ENCODE results near the gene WNT7B.

The WNT7B gene

GRCh38 chr22:45968751-45969413 lies 8.1 kb downstream of the WNT7B start:
- DNase-seq (ENCODE audit: extremely low spot score), result no peak
- CTCF ChIA-PET, result interaction anchor here (1.1 to 1.4 kb wide), 2 partner anchors 325 to 402 kb away, joined by 3 read pairs; no protein-coding TSS in a partner anchor

GRCh38 chr22:45968003-45968650 lies 8.8 kb downstream of the WNT7B start:
- TF ChIP-seq CTCF (IDR thresholded peaks at IDR 0.05; ENCODE audit: control extremely low read depth, extremely low read depth, low read depth, missing control alignments), result no peak
- no peak for DNase-seq (ENCODE audit: extremely low spot score)
- CTCF ChIA-PET, result interaction anchor here (1.4 kb wide), 1 partner anchor 401 kb away, joined by 3 read pairs; no protein-coding TSS in a partner anchor
- POLR2A ChIA-PET, result no interaction called here

More at GRCh38 chr22:45968751-45969413, 8.1 kb downstream of the WNT7B start:
- POLR2A ChIA-PET, result no interaction called here
- TF ChIP-seq CTCF (IDR thresholded peaks at IDR 0.05; ENCODE audit: control extremely low read depth, extremely low read depth, low read depth, missing control alignments), result no peak

- DNase-seq (ENCODE audit: extremely low spot score), result no peak
- ChIA-PET CTCF (interaction anchor here (0.8 kb wide), 1 partner anchor 322 kb away, joined by 3 read pairs; no protein-coding TSS in a partner anchor), POLR2A (no interaction called here)
- no peak for TF ChIP-seq CTCF (IDR thresholded peaks at IDR 0.05; ENCODE audit: control extremely low read depth, extremely low read depth, low read depth, missing control alignments)
Measured at GRCh38 chr22:45966895-45967365, 10.0 kb downstream of the WNT7B start.

GRCh38 chr22:45966320-45966894 lies 10.6 kb downstream of the WNT7B start:
- TF ChIP-seq CTCF (IDR thresholded peaks at IDR 0.05; ENCODE audit: control extremely low read depth, extremely low read depth, low read depth, missing control alignments), result no peak
- no peak for DNase-seq (ENCODE audit: extremely low spot score)
- CTCF ChIA-PET, result interaction anchor here (0.8 kb wide), 1 partner anchor 322 kb away, joined by 3 read pairs; no protein-coding TSS in a partner anchor
- POLR2A ChIA-PET, result no interaction called here

- ChIA-PET POLR2A (no interaction called here), CTCF (no interaction called here)
- no peak for TF ChIP-seq CTCF (IDR thresholded peaks at IDR 0.05; ENCODE audit: control extremely low read depth, extremely low read depth, low read depth, missing control alignments)
- DNase-seq (ENCODE audit: extremely low spot score), result no peak
Measured at GRCh38 chr22:45965563-45965962, 11.4 kb downstream of the WNT7B start.

GRCh38 chr22:45964926-45965527 lies 11.9 kb downstream of the WNT7B start:
- TF ChIP-seq CTCF (IDR thresholded peaks at IDR 0.05; ENCODE audit: control extremely low read depth, extremely low read depth, low read depth, missing control alignments), result no peak
- ChIA-PET CTCF (no interaction called here), POLR2A (no interaction called here)
- DNase-seq (ENCODE audit: extremely low spot score), result no peak
